GM10266 (cell line): ENCODE results near the gene FDXR.

Experiments
- DNase-seq: peaks from one replicate; pipeline ENCODE4 v3.0.0; 2012; ENCODE audit errors: extremely low spot score
- TF ChIP-seq, protein P1 (sequence below): IDR thresholded peaks from 2 replicates; pipeline ENCODE4 v1.5.1; 2012; ENCODE audit warnings: mild to moderate bottlenecking, low read depth; ENCODE audit not compliant: control insufficient read depth, insufficient read depth; ENCODE audit errors: missing control alignments

Gene FDXR

GRCh38 chr17:74853048-74853397 is 19.8 kb downstream of the FDXR start:
- no peak for DNase-seq
- TF ChIP-seq, protein P1, sequence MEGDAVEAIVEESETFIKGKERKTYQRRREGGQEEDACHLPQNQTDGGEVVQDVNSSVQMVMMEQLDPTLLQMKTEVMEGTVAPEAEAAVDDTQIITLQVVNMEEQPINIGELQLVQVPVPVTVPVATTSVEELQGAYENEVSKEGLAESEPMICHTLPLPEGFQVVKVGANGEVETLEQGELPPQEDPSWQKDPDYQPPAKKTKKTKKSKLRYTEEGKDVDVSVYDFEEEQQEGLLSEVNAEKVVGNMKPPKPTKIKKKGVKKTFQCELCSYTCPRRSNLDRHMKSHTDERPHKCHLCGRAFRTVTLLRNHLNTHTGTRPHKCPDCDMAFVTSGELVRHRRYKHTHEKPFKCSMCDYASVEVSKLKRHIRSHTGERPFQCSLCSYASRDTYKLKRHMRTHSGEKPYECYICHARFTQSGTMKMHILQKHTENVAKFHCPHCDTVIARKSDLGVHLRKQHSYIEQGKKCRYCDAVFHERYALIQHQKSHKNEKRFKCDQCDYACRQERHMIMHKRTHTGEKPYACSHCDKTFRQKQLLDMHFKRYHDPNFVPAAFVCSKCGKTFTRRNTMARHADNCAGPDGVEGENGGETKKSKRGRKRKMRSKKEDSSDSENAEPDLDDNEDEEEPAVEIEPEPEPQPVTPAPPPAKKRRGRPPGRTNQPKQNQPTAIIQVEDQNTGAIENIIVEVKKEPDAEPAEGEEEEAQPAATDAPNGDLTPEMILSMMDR, result no peak

DNA sequence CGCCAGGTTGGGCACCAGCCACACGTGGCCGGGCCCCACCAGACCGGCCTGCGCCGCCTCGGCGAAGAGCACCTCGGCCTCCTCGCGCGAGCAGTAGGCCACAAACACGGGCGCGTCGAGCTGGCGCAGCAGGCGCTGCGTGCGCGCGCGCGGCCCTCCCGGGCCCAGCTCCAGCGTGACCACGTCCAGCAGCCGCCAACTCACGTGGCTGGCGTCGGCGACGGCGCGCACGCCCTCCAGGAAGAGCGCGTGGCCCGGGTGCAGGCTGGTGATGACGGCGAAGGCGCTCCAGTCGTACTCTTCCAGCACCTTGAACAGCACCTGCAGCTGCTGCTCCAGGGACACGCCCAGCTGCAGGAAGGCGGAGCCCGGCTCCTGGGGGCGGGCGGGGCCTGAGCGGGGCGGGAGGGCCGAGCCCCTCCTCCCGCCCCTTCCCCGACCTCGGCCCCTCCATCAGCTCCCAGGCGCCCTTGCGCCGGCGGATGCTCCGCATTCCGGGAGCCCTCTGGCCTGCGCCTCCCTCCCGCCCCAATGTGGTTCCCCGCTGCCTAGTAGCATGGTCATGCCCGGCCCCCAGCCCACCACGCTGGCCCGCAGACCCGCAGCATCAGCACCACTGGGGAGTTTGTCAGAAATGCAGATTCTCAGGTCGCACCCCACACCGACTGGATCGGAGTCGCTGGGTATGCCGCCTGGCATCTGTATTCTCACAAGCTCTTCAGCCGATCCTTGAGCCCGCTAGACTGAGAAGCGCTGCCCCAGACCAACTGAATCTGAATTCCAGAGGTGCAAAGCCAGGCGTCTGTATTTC is 20.4 kb downstream of the FDXR start:
- TF ChIP-seq, protein P1, result no peak
- DNase-seq, result peak; percentile 94

GRCh38 chr17:74851612-74852236 is 21.1 kb downstream of the FDXR start:
- TF ChIP-seq, protein P1, result no peak
- no peak for DNase-seq

DNA sequence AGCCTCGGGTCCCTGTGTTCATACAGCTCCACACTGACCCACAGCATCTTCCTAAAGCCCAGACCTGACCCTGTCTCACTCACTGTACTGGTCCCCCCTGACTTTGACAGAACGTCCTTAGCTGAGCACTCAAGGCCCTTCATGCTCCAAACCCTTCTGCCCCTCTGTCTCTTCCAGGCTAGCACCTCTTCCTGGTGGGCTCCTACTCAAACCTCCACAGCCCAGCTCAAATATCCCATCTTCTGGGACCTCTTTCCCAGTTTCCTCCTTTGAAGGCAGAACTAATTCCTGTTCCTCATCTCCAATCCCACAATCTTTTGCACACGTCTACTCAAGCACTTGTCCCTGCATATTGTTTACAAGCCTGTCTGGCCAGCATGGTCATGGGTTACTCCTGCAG is 21.9 kb downstream of the FDXR start:
- no peak for DNase-seq
- TF ChIP-seq, protein P1, result no peak

DNA sequence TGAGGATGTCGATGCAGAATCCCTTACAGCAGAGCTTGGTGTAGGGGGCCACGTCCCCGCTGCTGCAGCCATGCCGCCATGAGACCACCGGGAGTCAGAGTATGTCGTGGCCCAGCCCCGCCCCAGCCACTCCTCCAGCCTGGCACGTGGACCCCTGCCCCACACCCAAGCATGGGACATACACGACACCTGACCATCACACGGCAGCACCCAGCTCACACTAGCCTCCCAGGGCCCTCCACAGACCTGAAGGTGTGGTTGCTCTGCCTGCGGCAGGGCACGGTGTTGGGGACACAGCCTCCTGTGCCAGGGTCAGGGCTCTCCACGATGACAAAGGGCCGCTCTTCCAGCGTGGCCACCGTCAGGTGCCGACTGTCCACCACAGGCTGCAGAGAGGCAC is 22.5 kb downstream of the FDXR start:
- DNase-seq, result no peak
- TF ChIP-seq, protein P1, result no peak

DNA sequence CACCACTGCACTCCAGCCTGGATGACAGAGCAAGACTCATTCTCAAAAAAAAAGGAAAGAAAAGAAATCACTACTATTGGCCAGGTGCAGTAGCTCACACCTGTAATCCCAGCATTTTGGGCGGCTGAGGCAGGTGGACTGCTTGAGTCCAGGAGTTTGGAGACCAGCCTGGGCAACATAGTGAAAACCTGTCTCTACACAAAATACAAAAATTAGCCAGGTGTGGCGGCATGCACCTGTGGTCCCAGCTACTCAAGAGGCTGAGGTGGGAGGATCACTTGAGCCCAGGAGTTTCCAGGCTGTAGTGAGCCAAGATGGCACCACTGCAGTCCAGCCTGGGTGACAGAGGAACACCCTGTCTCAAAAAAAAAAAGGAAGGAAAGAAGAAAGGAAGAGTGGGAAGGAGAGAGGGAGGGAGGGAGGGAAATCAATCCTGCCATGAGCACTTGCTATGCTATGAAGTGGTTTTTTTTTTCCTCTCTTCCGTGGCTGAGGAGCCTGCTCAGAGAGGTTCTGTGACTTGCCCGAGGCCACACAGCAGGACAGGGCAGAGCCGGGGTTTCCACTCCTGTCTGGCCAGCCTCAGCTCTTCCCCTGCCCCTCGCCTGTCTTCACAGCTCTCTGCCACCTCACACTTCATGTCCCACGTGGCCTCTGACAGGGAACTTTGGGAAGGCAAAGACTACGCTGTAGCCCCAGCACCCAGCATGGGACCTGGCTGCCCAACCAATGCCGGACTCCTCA is 24.0 kb downstream of the FDXR start:
- no peak for DNase-seq
- TF ChIP-seq, protein P1, result no peak
